ENCODE data around the gene BTK.
A peak's percentile ranks its signal among the peaks of the same experiment; 100 is the strongest.

Gene BTK

GRCh38 chrX:101385795-101386541 lies at the start of gene BTK:
BTK (minus strand) TSS chrX:101386191; CDS start chrX:101375284, 10,907 bp downstream.
- no peak for DNase-seq (ENCODE audit: low read depth)

- no peak for DNase-seq (ENCODE audit: low read depth)
Observed at GRCh38 chrX:101430457-101431078, 44.6 kb upstream of the BTK start.

GRCh38 chrX:101429934-101430333 lies 43.9 kb upstream of the BTK start:
- no peak for DNase-seq (ENCODE audit: low read depth)

- no peak for DNase-seq (ENCODE audit: low read depth)
Observed at GRCh38 chrX:101427954-101428353, 42.0 kb upstream of the BTK start.

GRCh38 chrX:101419489-101419888 lies 33.5 kb upstream of the BTK start:
- DNase-seq (ENCODE audit: low read depth) = no peak

- DNase-seq (ENCODE audit: low read depth) = no peak
Observed at GRCh38 chrX:101417981-101418841, 32.2 kb upstream of the BTK start.

GRCh38 chrX:101417190-101417589 lies 31.2 kb upstream of the BTK start:
- no peak for DNase-seq (ENCODE audit: low read depth)

- DNase-seq (ENCODE audit: low read depth) = no peak
Observed at GRCh38 chrX:101416691-101417090, 30.7 kb upstream of the BTK start.

GRCh38 chrX:101415180-101416145 lies 29.5 kb upstream of the BTK start:
- no peak for DNase-seq (ENCODE audit: low read depth)

- DNase-seq (ENCODE audit: low read depth) = no peak
Observed at GRCh38 chrX:101411984-101412383, 26.0 kb upstream of the BTK start.

- no peak for DNase-seq (ENCODE audit: low read depth)
Observed at GRCh38 chrX:101410461-101410860, 24.5 kb upstream of the BTK start.

- DNase-seq (ENCODE audit: low read depth) = no peak
Observed at GRCh38 chrX:101409043-101409442, 23.1 kb upstream of the BTK start.

- no peak for DNase-seq (ENCODE audit: low read depth)
Observed at GRCh38 chrX:101408532-101408841, 22.5 kb upstream of the BTK start.

GRCh38 chrX:101407748-101408531 lies 21.9 kb upstream of the BTK start, which contains the start of the genes GLA and HNRNPH2:
GLA (minus strand) TSS chrX:101407925; CDS start chrX:101407903, 22 bp downstream.
HNRNPH2 (plus strand) TSS chrX:101408222; CDS start chrX:101411989, 3,767 bp downstream.
- DNase-seq (ENCODE audit: low read depth) = peak; percentile 53

GRCh38 chrX:101407167-101407747 lies 21.3 kb upstream of the BTK start:
- DNase-seq (ENCODE audit: low read depth) = no peak

- DNase-seq (ENCODE audit: low read depth) = no peak
Observed at GRCh38 chrX:101399825-101400224, 13.8 kb upstream of the BTK start.

- no peak for DNase-seq (ENCODE audit: low read depth)
Observed at GRCh38 chrX:101398694-101399093, 12.7 kb upstream of the BTK start.

- no peak for DNase-seq (ENCODE audit: low read depth)
Observed at GRCh38 chrX:101397779-101398178, 11.8 kb upstream of the BTK start.

- no peak for DNase-seq (ENCODE audit: low read depth)
Observed at GRCh38 chrX:101395789-101396188, 9.8 kb upstream of the BTK start.

GRCh38 chrX:101394372-101394771 lies 8.4 kb upstream of the BTK start:
- no peak for DNase-seq (ENCODE audit: low read depth)
